GM12891 (cell line): ENCODE measurements around the gene L3MBTL2.

Experiments
- DNase-seq: peaks from one replicate; pipeline ENCODE4 v3.0.0; 2011; ENCODE audit warnings: low spot score; ENCODE audit not compliant: insufficient read length
- FAIRE-seq: peaks from 2 replicates; lab custom pipeline; 2011; peaks lifted over from hg19 to GRCh38; lab: Jason Lieb, UNC
- PAX5 ChIP-seq: IDR thresholded peaks from 2 replicates; pipeline ENCODE4 v1.6.1; 2011; ENCODE audit warnings: low read length, moderate library complexity, mild to moderate bottlenecking; ENCODE audit not compliant: insufficient read depth, severe bottlenecking
- POLR2A ChIP-seq: IDR thresholded peaks from 2 replicates; pipeline ENCODE4 v1.6.1; 2011; ENCODE audit warnings: low read depth, low read length, control low read depth
- POLR2AphosphoS5 ChIP-seq: IDR thresholded peaks from 2 replicates; pipeline ENCODE4 v1.6.1; 2011; ENCODE audit warnings: low read depth, low read length, control low read depth
- POU2F2 ChIP-seq: IDR thresholded peaks from 2 replicates; pipeline ENCODE4 v1.6.1; 2011; ENCODE audit warnings: low read depth, mild to moderate bottlenecking, control low read depth, low read length, moderate library complexity
- SPI1 ChIP-seq: IDR thresholded peaks from 2 replicates; pipeline ENCODE4 v1.6.1; 2011; ENCODE audit warnings: low read depth, low read length, control low read depth
- TAF1 ChIP-seq: IDR thresholded peaks from 2 replicates; pipeline ENCODE4 v1.6.1; 2011; ENCODE audit warnings: low read depth, low read length, control low read depth

L3MBTL2 gene

GRCh38 chr22:41241133-41241676, 36.1 kb downstream of the L3MBTL2 start:
- FAIRE-seq: no peak
- DNase-seq: no peak
- TF ChIP-seq TAF1 (no peak), SPI1 (no peak), POLR2AphosphoS5 (no peak), PAX5 (no peak), POU2F2 (no peak), POLR2A (no peak)

DNA sequence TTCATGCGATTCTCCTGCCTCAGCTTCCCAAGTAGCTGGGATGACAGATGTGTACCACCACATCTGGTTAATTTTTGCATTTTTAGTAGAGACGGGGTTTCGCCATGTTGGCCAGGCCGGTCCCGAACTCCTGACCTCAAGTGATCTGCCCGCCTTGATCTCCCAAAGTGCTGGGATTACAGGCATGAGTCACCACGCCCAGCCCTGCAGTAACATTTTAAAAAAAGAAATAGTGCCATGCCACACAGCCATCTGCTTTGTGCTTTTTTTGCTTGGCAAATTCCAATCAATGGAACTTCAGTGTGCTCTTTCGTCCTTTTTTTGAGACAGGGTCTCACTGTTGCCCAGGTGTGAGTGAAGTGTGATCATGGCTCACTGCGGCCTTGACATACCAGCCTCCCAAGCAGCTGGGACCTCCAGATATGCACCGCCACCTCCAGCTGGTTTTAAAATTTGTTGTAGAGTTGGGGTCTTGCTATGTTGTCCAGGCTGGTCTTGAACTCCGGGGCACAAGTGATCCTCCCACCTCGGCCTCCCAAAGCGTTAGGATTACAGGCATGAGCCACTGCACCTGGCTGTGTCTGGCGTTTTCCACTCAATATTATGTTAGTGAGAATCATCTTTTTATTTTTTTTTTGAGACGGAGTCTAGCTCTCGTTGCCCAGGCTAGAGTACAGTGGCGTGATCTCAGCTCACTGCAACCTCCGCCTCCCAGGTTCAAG, 37.4 kb downstream of the L3MBTL2 start:
- no peak for FAIRE-seq
- no peak for DNase-seq
- TF ChIP-seq TAF1: no peak
- TF ChIP-seq POLR2A: no peak
- no peak for TF ChIP-seq SPI1
- TF ChIP-seq PAX5: no peak
- no peak for TF ChIP-seq POLR2AphosphoS5
- no peak for TF ChIP-seq POU2F2

DNA sequence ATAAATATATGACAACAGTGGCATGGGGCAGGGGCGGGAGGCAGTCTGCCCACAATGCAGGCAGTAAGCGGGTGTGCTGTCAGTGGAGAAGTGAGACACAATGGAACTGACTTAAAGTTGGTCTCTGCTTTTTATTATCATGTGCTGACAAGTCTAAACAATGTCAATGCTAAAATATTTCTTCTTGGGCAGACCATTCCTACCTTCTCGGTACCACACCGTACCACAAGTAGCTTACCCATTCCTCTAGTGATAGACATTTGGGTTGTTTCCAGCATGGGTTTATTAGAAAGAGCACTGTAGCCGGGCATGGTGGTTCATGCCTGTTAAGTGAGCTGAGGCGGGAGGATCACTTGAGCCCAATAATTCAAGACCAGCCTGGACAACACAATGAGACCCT, 38.2 kb downstream of the L3MBTL2 start:
- FAIRE-seq: no peak

GRCh38 chr22:41245917-41246499, 40.9 kb downstream of the L3MBTL2 start:
- DNase-seq: no peak
- no peak for TF ChIP-seq POU2F2
- TF ChIP-seq TAF1: no peak
- TF ChIP-seq POLR2A: no peak
- TF ChIP-seq SPI1: no peak
- TF ChIP-seq POLR2AphosphoS5: no peak
- no peak for TF ChIP-seq PAX5
- FAIRE-seq: no peak

More for the DNA sequence above, 38.2 kb downstream of the L3MBTL2 start:
- DNase-seq: no peak
- no peak for TF ChIP-seq TAF1
- TF ChIP-seq SPI1: no peak
- TF ChIP-seq POLR2AphosphoS5: no peak
- TF ChIP-seq POLR2A: no peak
- TF ChIP-seq POU2F2: no peak
- TF ChIP-seq PAX5: no peak

- FAIRE-seq: no peak
- DNase-seq: no peak
Measured at GRCh38 chr22:41247703-41248102, 42.6 kb downstream of the L3MBTL2 start.

DNA sequence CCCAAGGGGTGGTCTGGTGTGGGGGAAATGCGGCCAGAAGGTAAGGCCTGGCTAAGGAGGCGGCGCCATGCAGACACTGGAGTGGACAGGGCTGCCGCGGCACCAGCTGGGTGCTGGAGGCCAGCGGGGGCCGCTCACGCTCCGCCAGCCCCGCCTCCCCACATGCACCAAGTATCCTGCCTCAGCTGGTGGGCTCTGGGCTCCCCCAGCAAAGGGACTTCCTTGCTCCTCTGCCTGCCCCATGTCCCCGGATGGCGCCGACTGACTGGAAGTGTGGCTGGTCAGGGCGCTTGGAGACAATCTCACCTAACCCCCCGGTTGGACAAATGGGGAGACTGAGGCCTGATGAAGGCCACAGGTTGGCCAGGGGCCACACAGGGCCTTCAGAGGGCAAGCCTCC, 43.2 kb downstream of the L3MBTL2 start:
- no peak for DNase-seq
- no peak for FAIRE-seq
- TF ChIP-seq TAF1: no peak
- no peak for TF ChIP-seq PAX5
- no peak for TF ChIP-seq POLR2A

More at GRCh38 chr22:41247703-41248102, 42.6 kb downstream of the L3MBTL2 start:
- TF ChIP-seq SPI1 (no peak), PAX5 (no peak), POLR2AphosphoS5 (no peak), POLR2A (no peak)

DNA sequence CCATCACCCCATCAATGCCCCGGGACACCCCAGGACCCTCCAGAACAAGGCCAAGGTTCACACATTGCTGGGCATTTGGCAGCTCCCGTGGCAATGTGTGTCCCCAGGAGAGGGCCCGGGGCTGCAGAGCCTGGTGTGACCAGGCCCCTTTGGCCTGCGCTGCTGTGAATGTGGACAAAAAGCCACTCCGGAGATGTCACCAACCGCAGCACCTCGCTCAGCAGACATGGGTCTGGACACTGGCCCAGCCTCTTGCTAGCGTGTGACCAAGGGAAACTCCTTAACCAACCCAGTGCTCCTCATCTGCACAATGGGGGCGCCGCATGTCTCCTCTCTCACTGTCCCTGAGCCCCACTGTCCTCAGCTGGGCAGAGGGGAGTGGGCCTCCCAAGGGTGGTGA, 43.6 kb downstream of the L3MBTL2 start:
- TF ChIP-seq POLR2A (no peak), POU2F2 (no peak), PAX5 (no peak), POLR2AphosphoS5 (no peak), TAF1 (no peak), SPI1 (no peak)
- no peak for FAIRE-seq
- DNase-seq: no peak

- DNase-seq (no peak), FAIRE-seq (no peak)
- TF ChIP-seq POU2F2: no peak
- no peak for TF ChIP-seq POLR2A
- TF ChIP-seq PAX5: no peak
- TF ChIP-seq SPI1: no peak
Measured at GRCh38 chr22:41249442-41249841, 44.3 kb downstream of the L3MBTL2 start.

DNA sequence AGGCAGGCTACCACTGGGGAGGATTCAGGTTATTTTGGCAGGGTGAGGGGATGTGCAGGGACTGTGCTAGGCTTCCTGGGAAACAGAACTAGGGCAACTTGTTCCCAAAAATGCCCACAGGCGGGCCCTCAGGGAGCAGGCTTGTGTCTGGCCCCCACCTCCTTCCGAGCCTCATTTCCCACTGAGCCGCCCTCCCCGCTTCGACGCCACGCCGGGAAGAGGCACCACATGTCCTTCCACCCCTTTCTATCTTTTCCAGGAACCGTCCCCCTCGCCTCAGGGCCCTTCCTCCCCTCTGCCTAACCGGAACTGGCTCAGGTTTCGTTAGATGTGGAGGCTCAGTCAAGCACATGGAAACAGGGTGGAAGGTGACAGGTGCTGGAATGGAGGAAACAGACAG, 45.0 kb downstream of the L3MBTL2 start:
- no peak for DNase-seq
- no peak for FAIRE-seq
- no peak for TF ChIP-seq POLR2A

- TF ChIP-seq POLR2A (no peak), POLR2AphosphoS5 (no peak), TAF1 (no peak), PAX5 (no peak), SPI1 (no peak), POU2F2 (no peak)
- FAIRE-seq (no peak), DNase-seq (no peak)
Measured at GRCh38 chr22:41252365-41252764, 47.3 kb downstream of the L3MBTL2 start.

- no peak for TF ChIP-seq SPI1
- TF ChIP-seq POLR2A: no peak
Measured at GRCh38 chr22:41254230-41254629, 49.1 kb downstream of the L3MBTL2 start.

More at GRCh38 chr22:41254230-41254629, 49.1 kb downstream of the L3MBTL2 start:
- FAIRE-seq: no peak
- DNase-seq: no peak
